ENCODE measurements around the gene MEX3B.

The MEX3B gene

GRCh38 chr15:82045892-82046665, at the start of gene MEX3B:
Gene MEX3B, minus strand, starts transcription at chr15:82046018. Its CDS starts 313 bp downstream, at chr15:82045705.
- peak; percentile 89 for DNase-seq (ENCODE audit: low spot score)

DNA sequence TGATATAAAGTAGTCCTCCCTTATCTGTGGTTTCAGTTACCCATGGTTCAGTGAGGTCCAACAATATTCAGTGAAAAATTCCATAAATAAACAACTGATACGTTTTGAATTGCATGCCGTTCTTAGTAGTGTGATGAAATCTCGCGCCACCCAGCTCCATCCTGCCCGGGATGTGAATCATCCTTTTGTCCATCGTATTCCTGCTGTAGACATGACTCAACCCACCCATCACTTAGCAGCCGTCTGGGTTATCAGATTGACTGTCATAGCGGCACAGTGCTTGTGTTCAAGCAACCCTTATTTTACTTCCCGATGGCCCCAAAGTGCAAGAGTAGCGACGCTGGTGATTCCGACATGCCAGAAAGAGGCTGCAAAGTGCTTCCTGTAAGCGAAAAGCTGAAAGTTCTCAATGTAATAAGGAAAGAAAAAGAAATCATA, 48.0 kb upstream of the MEX3B start:
- no peak for DNase-seq (ENCODE audit: low spot score)

DNA sequence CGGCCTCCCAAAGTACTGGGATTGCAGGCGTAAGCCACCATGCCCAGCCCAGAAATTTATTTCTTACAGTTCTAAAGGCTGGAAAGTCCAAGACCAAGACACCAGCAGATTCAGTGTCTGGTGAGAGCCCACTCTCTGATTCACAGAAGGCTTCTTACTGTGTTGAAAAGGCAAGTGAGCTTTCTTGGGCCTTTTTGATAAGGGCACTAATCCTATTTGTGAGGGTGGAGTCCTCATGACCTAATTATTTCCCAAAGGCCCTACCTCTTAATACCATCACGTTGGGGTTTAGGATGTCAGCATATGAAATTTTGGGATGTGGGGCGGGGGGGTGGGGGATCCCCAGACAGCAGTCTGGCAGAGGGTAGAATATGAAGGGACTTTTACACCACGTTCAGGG, 47.5 kb upstream of the MEX3B start:
- no peak for DNase-seq (ENCODE audit: low spot score)

DNA sequence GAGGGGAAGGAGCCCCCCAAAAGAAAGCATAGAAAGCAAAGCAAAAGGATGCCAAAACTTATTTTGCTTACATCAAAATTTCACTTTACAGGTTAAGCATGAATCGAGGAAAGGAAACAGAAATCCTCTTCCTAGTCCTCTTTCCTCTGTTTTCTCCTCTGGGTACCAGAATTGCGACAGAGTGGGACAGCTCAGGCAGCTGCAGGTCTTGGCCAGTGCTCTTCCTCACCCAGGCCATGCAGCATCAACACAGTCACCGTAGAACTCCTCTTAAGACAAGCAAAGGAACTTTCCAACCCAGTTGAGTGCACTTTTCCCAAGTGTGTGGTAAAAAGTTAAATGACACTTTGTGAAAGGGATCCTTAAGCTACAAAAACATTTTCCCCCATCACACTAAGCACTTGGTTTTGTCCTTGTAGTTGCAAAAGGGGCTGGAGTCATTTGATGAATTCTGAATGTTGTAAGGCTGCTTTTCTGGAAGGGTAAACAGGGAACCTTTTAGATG, 45.9 kb upstream of the MEX3B start:
- no peak for DNase-seq (ENCODE audit: low spot score)

GRCh38 chr15:82086243-82086995, 40.6 kb upstream of the MEX3B start:
- no peak for DNase-seq (ENCODE audit: low spot score)

GRCh38 chr15:82081914-82082762, 36.3 kb upstream of the MEX3B start:
- DNase-seq (ENCODE audit: low spot score), result no peak

DNA sequence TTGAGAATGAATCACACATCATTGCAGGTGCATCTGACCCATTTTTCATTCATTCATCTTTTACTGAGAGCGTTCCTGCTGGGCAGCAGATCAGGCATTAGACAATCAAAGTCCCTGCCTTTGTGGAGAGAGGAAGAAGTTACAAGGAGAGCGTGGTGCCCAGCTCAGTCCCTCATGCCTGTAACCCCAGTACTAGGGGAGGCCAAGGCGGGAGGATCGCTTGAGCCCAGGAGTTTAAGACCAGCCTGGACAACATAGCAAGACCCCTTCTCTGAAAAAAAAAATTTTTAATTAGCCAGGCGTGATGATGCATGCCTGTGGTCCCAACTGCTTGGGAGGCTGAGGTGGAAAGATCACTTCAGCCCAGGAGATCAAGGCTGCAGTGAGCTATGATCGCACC, 35.0 kb upstream of the MEX3B start:
- no peak for DNase-seq (ENCODE audit: low spot score)

GRCh38 chr15:82079736-82080135, 33.9 kb upstream of the MEX3B start:
- no peak for DNase-seq (ENCODE audit: low spot score)

DNA sequence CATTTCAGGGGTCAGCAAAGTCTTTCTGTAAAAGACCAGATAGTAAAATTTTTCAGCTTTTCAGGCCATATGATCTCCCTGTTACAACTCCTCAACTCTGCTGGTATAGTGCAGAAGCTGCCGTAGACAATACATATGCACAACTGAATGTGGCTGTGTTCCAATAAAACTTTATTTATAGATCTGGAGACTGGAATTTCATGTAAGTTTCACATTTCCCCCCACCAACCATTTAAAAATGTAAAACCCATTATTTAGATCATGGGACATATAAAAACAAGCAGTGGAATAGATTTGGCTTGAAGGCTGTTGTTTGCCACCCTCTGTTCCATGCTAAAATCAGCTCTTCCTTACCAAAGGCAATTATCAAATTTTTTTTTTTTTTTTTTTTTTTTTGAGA, 28.8 kb upstream of the MEX3B start:
- DNase-seq (ENCODE audit: low spot score), result no peak

DNA sequence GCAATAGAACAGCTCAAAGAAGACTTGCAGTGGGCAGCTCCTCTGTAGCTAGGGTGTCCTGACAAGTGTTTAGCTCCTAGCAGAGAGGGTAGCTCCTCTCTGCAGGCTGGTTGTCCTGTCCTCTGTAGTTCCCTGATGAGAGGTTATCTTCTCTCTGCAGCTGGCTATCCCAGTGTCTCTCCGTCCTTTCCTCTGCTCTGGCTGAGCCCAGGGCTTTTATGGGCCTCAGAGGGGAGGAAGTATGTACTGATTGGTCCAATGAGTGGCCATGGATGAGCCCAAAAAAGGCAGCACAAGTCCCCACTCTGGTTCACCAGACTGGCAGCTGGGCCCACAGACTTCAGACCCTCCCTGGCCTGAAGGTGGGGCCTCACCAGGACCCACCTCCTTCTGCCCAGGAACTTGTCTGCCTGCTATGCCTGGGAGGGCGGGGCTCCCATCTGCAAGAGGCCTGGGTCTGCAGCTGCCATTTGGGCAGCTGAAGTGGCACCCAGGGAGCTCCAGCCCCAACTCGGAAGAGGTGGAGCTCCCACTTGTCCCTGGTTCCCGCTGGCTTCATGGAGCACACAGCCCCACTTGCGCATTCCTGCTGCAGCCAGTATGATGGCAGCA, 27.2 kb upstream of the MEX3B start:
- DNase-seq (ENCODE audit: low spot score), result no peak

DNA sequence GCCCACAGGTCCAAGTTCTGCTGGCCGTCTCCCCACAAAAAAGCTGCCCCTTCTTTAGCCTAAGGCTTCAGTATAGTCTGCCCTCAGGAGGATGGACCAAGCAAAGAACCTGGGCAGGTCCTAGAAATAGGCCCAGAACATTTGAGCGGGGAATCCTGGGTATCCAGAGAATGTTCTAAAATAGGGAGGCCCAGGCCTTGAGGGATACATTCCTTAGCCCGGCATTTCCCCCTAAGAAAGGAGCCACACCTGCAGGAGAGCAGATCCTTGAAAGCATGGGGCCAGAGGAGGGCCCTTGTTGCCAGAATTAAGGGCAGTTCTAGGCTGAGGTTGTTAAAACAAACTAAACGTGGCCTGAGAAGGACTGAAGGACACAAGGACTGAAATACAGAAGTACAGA, 20.6 kb upstream of the MEX3B start:
- no peak for DNase-seq (ENCODE audit: low spot score)

- no peak for DNase-seq (ENCODE audit: low spot score)
Measured at GRCh38 chr15:82064824-82065223, 19.0 kb upstream of the MEX3B start.

- no peak for DNase-seq (ENCODE audit: low spot score)
Measured at GRCh38 chr15:82062479-82063454, 16.9 kb upstream of the MEX3B start.

DNA sequence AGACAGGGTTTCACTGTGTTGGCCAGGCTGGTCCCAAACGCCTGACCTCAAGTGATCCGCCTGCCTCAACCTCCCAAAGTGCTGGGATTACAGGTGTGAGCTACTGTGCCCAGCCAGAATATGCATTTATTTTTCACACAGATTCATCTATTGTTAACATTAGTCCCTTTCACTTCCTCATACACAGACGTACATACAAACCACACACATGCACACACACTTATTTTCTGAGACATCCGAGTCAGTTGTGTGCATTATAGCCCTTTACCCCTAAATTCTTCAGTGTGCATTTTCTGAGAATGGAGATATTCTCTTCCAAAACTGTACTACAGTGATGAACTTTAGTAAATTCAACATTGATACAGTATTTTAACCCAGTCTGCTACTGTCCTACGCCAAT, 15.0 kb upstream of the MEX3B start:
- no peak for DNase-seq (ENCODE audit: low spot score)

GRCh38 chr15:82058517-82059204, 12.8 kb upstream of the MEX3B start:
- no peak for DNase-seq (ENCODE audit: low spot score)

DNA sequence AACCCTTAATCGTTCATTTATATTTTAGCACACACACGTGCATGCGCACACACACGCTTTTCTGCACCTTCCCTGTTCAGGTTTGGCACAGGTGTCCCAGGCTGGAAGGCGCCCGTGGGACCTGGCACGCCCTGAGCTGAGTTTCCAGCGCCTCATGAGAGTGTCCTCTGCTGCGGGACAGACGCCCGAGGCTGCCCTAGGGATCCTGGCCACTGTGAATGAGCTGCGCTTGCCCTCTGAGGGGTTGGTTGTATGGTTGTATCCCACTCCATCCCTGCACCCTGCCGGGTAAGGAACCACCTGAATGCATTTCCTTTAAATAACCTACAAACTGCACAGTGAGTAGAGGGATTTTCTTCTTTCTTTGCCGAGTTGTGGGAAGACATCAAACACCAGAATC, 12.2 kb upstream of the MEX3B start:
- no peak for DNase-seq (ENCODE audit: low spot score)

GRCh38 chr15:82056958-82057823, 11.4 kb upstream of the MEX3B start:
- no peak for DNase-seq (ENCODE audit: low spot score)

DNA sequence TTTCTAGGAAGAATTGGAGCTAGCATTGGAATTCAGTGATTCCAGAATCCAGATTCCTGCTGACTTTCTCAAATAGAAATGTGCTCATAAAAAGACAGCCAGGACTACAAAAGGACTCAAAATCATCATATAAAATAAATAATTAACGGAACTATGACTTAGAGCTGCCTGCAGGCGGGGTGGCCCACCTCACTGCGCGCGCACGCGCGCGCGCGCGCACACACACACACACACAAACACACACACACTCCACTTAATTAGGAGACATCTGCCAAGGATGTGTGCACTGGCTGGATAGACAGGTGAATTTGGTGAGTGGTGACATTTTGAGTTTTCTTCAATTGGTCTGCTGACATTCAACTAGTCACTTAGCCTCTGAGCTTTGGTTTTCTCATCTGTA, 6.9 kb upstream of the MEX3B start:
- no peak for DNase-seq (ENCODE audit: low spot score)

GRCh38 chr15:82051664-82052063, 5.8 kb upstream of the MEX3B start:
- DNase-seq (ENCODE audit: low spot score), result no peak
